Adrenal gland (tissue), 12 donors: ENCODE measurements around the gene TRDN. TPM values are rescaled to one million over a fixed set of nuclear protein-coding genes. Genes with fewer than 3 reads are reported as not detected.

Experiments
- DNase-seq, 7 donors: peaks; one replicate each; pipeline ENCODE4 v3.0.0-alpha.2; 2019 to 2020
- H3K27ac ChIP-seq, 5 donors: fragments of 200-600 bp; sonication (generic) in 4 of 5; 1 replicate in 3 of 5; 2 replicates in 2 of 5; pipeline versions ENCODE4 v1.5.1 to v1.8.0; 2016 to 2020; ENCODE audit warnings: mild to moderate bottlenecking in 1 of 5
- H3K27me3 ChIP-seq: fragments of 200-600 bp; 2 replicates; pipeline ENCODE4 v1.8.0; 2021
- H3K36me3 ChIP-seq, 2 donors: fragments of 200-600 bp; replicated peaks in 1 of 2; 1 replicate in 1 of 2; 2 replicates in 1 of 2; pipeline versions ENCODE4 v1.5.1 to v1.8.0; 2018 to 2022
- H3K4me1 ChIP-seq, 2 donors: fragments of 200-600 bp; replicated peaks in 1 of 2; 1 replicate in 1 of 2; 2 replicates in 1 of 2; pipeline versions ENCODE4 v1.5.1 to v1.8.0; 2018 to 2021
- H3K4me3 ChIP-seq, 4 donors: fragments of 200-600 bp; sonication (generic) in 3 of 4; one replicate each; pipeline ENCODE4 v1.5.1; 2016 to 2018
- H3K9me3 ChIP-seq, 3 donors: fragments of 200-600 bp; sonication (generic) in 1 of 3; replicated peaks in 1 of 3; 1 replicate in 2 of 3; 2 replicates in 1 of 3; pipeline versions ENCODE4 v1.5.1 to v1.8.0; 2016 to 2021
- POLR2A ChIP-seq, 2 donors: fragments of 450-650 bp; IDR thresholded peaks; one replicate each; pipeline ENCODE4 v1.6.1; 2017; ENCODE audit warnings: antibody characterized with exemption in 2 of 2, mild to moderate bottlenecking in 2 of 2, moderate library complexity in 1 of 2
- WGBS, 4 donors: extraction: QIAGEN DNeasy Blood & Tissue Kit in 2 of 4; methylation state at CpG; one replicate each; pipeline versions ENCODE4 v1.1.5 to v1.1.7; 2013 to 2017; 5-methylcytosine and 5-hydroxymethylcytosine counted together
- intact Hi-C, 2 donors: fragments of 100-400 bp; cut with DNase I; formaldehyde crosslinking; loops; one replicate each; pipeline versions ENCODE4 v1.14.1 to v1.15.0; 2022 to 2023
- polyA plus RNA-seq, 3 donors: library from polyadenylated mRNA; stranded (reverse); fragments of 200-250 nt in 2 of 3; fragments of 350-450 nt in 1 of 3; fragmentation: Illumina TruSeq in 1 of 3; extraction: RNeasy Lipid Tissue Mini Kit (QIAGEN cat#74804) in 1 of 3; gene quantifications; one replicate each; pipeline ENCODE4 v1.2.3, GENCODE V29; 2013 to 2014
- total RNA-seq, 9 donors: library from RNA; depleted of rRNA in 4 of 9; stranded (reverse); fragments of >200 nt in 4 of 9; fragments of 120-200 nt in 1 of 9; fragmentation: NEBNext Ultra II Directional in 1 of 9; extraction: Animal tissue kit (Norgen Biotek cat#: 25700) in 1 of 9; gene quantifications; one replicate each; pipeline versions ENCODE4 v1.1.0 to v1.2.4, GENCODE V29; 2013 to 2023
- TF ChIP-seq, protein P1 (sequence below), 6 experiments: fragments of 450-650 bp in 4 of 6; fragments of 200-600 bp in 2 of 6; sonication (generic) in 1 of 6; IDR thresholded peaks; 1 replicate in 5 of 6; 2 replicates in 1 of 6; pipeline versions ENCODE4 v1.5.1 to v1.8.0; 2016 to 2021; ENCODE audit warnings: antibody characterized with exemption in 6 of 6, mild to moderate bottlenecking in 2 of 6, moderate library complexity in 1 of 6
- donor health status: healthy with polysubstance abuse.
- donor health status: Bipolar disorder and iron deficiency.
- donor health status: DM: yes; HTN: yes; CAD: no.
- donor health status: DM: no; HTN: no; CAD: no.
- donor health status: DM: no; HTN: no; CAD: no.
- donor health status: DM: yes; HTN: yes; CAD: no.

Gene TRDN
- total and polyA plus RNA-seq, 12 donors = 0.06 to 3.5 (median 0.54) TPM; not detected in 2

DNA sequence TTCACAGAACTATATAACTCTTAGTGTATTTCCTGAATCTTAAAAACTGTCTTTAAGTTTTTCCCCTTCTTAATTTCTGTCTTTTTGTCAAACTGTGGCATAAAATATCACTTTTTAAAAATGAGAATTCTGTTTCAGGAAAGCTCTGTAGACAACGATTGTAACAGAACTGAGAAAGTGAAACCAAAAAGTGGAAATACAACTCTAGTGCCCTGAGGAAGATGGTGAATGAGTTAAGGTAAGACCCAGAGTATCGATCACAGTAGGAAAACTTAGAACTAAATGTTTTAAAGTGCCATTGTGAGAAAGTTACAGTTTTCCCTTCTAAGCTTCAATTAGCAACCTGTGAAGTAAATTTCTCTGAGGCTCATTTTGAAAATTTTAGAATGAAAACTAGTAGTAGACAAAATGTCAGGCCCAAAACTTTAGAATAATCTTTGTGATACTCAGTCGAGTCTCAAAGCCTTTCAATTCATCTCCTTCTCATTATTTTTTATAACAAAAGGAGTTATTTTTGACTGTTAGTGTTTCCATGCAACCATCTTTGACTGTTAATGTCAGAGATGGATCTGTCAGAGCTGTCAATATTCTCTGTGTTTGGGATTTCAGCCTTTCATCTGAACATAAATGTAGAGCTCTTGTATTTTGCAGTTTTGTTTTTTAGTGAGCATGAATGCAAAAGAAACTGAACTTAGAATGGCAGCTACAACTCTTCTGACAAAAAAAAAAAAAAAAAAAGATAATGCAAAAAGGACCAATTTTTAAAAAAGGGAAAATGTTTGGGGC, 19.0 kb upstream of the TRDN start:
- H3K4me3 ChIP-seq = peak overlapping the region in 1 of 4 donors; percentile 53
- no peaks in the 10 kb centered on the region for H3K9me3 ChIP-seq
- H3K27me3 ChIP-seq = no peaks in the 10 kb centered on the region
- TF ChIP-seq, protein P1, sequence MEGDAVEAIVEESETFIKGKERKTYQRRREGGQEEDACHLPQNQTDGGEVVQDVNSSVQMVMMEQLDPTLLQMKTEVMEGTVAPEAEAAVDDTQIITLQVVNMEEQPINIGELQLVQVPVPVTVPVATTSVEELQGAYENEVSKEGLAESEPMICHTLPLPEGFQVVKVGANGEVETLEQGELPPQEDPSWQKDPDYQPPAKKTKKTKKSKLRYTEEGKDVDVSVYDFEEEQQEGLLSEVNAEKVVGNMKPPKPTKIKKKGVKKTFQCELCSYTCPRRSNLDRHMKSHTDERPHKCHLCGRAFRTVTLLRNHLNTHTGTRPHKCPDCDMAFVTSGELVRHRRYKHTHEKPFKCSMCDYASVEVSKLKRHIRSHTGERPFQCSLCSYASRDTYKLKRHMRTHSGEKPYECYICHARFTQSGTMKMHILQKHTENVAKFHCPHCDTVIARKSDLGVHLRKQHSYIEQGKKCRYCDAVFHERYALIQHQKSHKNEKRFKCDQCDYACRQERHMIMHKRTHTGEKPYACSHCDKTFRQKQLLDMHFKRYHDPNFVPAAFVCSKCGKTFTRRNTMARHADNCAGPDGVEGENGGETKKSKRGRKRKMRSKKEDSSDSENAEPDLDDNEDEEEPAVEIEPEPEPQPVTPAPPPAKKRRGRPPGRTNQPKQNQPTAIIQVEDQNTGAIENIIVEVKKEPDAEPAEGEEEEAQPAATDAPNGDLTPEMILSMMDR (IDR thresholded peaks at IDR 0.05) = no peak
- TF ChIP-seq POLR2A (IDR thresholded peaks at IDR 0.05) = no peak
- no peaks in the 10 kb centered on the region for H3K36me3 ChIP-seq
- H3K4me1 ChIP-seq = peaks cover 0 to 5% of the 10 kb centered on the region in 2 donors
- 30 to 33% (median 32%) methylated on average over 3 of the region's 3 CpGs for WGBS, 4 donors
- DNase-seq = no peak
- intact Hi-C loops = no loop called here
- H3K27ac ChIP-seq = peak overlapping the region in 2 of 5 donors; percentile 4 to 17

DNA sequence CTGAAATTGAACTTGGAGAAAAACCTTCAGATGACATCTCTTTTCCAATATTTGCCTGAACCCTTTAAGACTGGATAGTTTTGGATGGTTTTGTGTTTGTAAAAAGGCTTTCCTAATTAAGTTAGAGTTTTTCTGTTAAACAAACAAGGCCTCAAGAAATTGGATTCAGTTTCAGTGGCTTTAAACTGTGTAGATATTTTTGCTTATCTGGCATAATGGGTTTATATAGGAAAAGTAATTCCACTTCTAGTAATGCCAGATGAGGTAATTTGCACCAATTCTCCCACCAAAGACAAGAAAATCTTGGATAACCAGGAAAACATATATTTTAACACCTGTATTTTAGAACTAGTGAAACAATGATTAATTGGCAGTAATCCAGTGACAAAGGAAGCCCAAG, 12.0 kb upstream of the TRDN start:
- DNase-seq = no peak
- Histone ChIP-seq H3K27me3 (no peaks in the 10 kb centered on the region), H3K4me1 (no peaks in the 10 kb centered on the region), H3K36me3 (no peaks in the 10 kb centered on the region), H3K4me3 (no peak overlapping the region), H3K27ac (no peak overlapping the region), H3K9me3 (no peaks in the 10 kb centered on the region)
- intact Hi-C loops = no loop called here
- TF ChIP-seq, protein P1 (IDR thresholded peaks at IDR 0.05) = no peak
- no peak for TF ChIP-seq POLR2A (IDR thresholded peaks at IDR 0.05)

DNA sequence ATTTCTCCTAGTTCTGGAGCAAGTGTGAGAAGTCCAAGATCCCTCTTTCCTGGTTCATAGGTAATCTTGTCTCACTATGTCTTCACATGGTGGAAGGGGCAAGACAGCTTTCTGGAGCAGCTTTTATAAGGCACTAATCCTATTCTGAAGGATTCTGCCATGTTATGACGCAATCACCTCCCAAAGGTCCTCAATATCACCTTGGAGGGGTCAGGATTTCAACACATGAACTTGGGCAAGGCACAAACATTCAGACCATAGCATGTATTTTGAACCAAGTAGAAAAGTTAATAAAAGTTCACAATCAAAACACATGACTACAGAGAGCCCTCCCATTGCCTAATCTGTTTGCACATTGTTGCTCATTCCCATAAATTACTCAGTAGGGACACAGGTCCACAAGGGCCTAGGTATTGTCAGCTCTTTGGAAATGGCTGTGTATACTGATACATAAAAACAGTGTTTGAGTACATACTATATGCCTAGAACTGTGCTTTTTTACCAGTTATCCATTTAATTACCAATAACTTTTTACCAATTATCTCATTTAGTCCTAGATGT, 11.3 kb upstream of the TRDN start:
- 50 to 94% (median 88%) methylated on average over 1 of the region's 1 CpG; no CpG with 5 or more reads in 1 of the 4 donors for WGBS, 4 donors
- no peak overlapping the region for H3K27ac ChIP-seq
- H3K36me3 ChIP-seq = no peaks in the 10 kb centered on the region
- TF ChIP-seq, protein P1 (IDR thresholded peaks at IDR 0.05) = no peak
- TF ChIP-seq POLR2A (IDR thresholded peaks at IDR 0.05) = no peak
- no peaks in the 10 kb centered on the region for H3K9me3 ChIP-seq
- H3K27me3 ChIP-seq = no peaks in the 10 kb centered on the region
- no peaks in the 10 kb centered on the region for H3K4me1 ChIP-seq
- DNase-seq = no peak
- H3K4me3 ChIP-seq = no peak overlapping the region
- intact Hi-C loops = no loop called here

DNA sequence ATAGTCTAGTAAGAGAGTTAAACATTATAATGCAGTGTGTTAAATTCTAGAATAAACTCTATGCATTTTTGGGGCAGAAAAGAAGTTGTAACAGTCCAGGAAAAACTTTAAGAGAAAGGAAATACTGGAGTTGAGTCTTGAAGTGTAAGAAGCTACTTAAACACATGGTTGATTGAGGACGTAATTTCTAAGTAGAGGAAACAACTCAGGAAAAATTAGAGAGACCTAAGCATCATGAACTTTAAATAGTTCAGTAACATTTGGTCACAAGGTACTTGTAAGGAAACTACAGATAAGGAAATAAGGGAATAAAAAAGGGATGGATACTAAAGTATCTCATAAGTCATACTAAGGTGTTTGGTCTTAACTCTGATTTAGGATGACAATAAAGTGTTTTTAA, 4.7 kb upstream of the TRDN start:
- TF ChIP-seq, protein P1 (IDR thresholded peaks at IDR 0.05) = no peak
- TF ChIP-seq POLR2A (IDR thresholded peaks at IDR 0.05) = no peak
- no peak overlapping the region for H3K27ac ChIP-seq
- H3K36me3 ChIP-seq = no peaks in the 10 kb centered on the region
- 57 to 83% (median 71%) methylated on average over 1 of the region's 1 CpG for WGBS, 4 donors
- H3K27me3 ChIP-seq = no peaks in the 10 kb centered on the region
- H3K4me3 ChIP-seq = no peak overlapping the region
- no peak for DNase-seq
- no peaks in the 10 kb centered on the region for H3K4me1 ChIP-seq
- no peaks in the 10 kb centered on the region for H3K9me3 ChIP-seq
- intact Hi-C loops = no loop called here
